ENCODE results near the gene TTC4. TPM values are rescaled to one million over a fixed set of nuclear protein-coding genes. Genes with fewer than 3 reads are reported as not detected.

TTC4 gene
- total RNA-seq, 1 experiment from 2014 or later = 25.2 TPM

- ATAC-seq = no peak
- no peaks in the 10 kb centered on the region for H3K27me3 ChIP-seq (ENCODE audit: control insufficient read depth, insufficient read depth, low read length)
- intact Hi-C loops (cut with micrococcal nuclease; ENCODE audit: unreplicated experiment) (no loop called here), in situ Hi-C loops (cut with HindIII; ENCODE audit: low pct_unique_long_range_greater_than_20kb, low sequenced_read_pairs) (no loop called here)
- H3K9me3 ChIP-seq (ENCODE audit: control insufficient read depth, insufficient read depth, low read depth, low read length) = no peaks in the 10 kb centered on the region
- DNase-seq (ENCODE audit: low read depth, low spot score) = no peak
- CTCF ChIA-PET = no interaction called here
- H3K4me1 ChIP-seq (ENCODE audit: control insufficient read depth, insufficient read depth, low read length) = no peaks in the 10 kb centered on the region
- H3K4me3 ChIP-seq (ENCODE audit: low read depth in 2 of 2, low read length in 2 of 2) = no peak overlapping the region
- no TSS peak for BruUV-seq (replicated peaks)
- TF ChIP-seq REST (IDR thresholded peaks at IDR 0.05; ENCODE audit: insufficient read depth in 1 of 2, low read depth in 2 of 2, low read length in 1 of 2) = no peak
- TF ChIP-seq SIN3A (IDR thresholded peaks at IDR 0.05; ENCODE audit: borderline replicate concordance, insufficient read depth, low read depth, low read length) = no peak
- no peak for TF ChIP-seq TCF7L2 (IDR thresholded peaks at IDR 0.05; ENCODE audit: low read depth, low read length)
- no peak for TF ChIP-seq CTCF (IDR thresholded peaks at IDR 0.05)
- TF ChIP-seq POLR2AphosphoS5 (IDR thresholded peaks at IDR 0.05; ENCODE audit: low read depth, low read length) = no peak
- POLR2A ChIA-PET = no interaction called here
- peaks cover 16% of the 10 kb centered on the region; the same call in 1 of the 2 replicates for H3K36me3 ChIP-seq (ENCODE audit: control insufficient read depth, insufficient read depth, low read length)
- no peak overlapping the region for H3K27ac ChIP-seq (ENCODE audit: low read length)
Observed at GRCh38 chr1:54736685-54737084, 21.0 kb downstream of the TTC4 start.

- no peak for TF ChIP-seq CTCF (IDR thresholded peaks at IDR 0.05)
- no peak for TF ChIP-seq TCF7L2 (IDR thresholded peaks at IDR 0.05; ENCODE audit: low read depth, low read length)
- no peak for TF ChIP-seq REST (IDR thresholded peaks at IDR 0.05; ENCODE audit: insufficient read depth in 1 of 2, low read depth in 2 of 2, low read length in 1 of 2)
- Histone ChIP-seq H3K36me3 (ENCODE audit: control insufficient read depth, insufficient read depth, low read length) (peaks cover 20% of the 10 kb centered on the region; the same call in 1 of the 2 replicates), H3K4me3 (ENCODE audit: low read depth in 2 of 2, low read length in 2 of 2) (no peak overlapping the region), H3K9me3 (ENCODE audit: control insufficient read depth, insufficient read depth, low read depth, low read length) (no peaks in the 10 kb centered on the region), H3K27ac (ENCODE audit: low read length) (no peak overlapping the region), H3K4me1 (ENCODE audit: control insufficient read depth, insufficient read depth, low read length) (no peaks in the 10 kb centered on the region), H3K27me3 (ENCODE audit: control insufficient read depth, insufficient read depth, low read length) (no peaks in the 10 kb centered on the region)
- ATAC-seq = no peak
- POLR2A ChIA-PET = no interaction called here
- BruUV-seq (replicated peaks) = no TSS peak
- in situ Hi-C loops (cut with HindIII; ENCODE audit: low pct_unique_long_range_greater_than_20kb, low sequenced_read_pairs) = no loop called here
- CTCF ChIA-PET = no interaction called here
- DNase-seq (ENCODE audit: low read depth, low spot score) = no peak
- intact Hi-C loops (cut with micrococcal nuclease; ENCODE audit: unreplicated experiment) = no loop called here
Observed at GRCh38 chr1:54738244-54738643, 22.6 kb downstream of the TTC4 start.

Measured in Panc1 (cell line).